ENCODE results near the gene INO80.

INO80 gene

DNA sequence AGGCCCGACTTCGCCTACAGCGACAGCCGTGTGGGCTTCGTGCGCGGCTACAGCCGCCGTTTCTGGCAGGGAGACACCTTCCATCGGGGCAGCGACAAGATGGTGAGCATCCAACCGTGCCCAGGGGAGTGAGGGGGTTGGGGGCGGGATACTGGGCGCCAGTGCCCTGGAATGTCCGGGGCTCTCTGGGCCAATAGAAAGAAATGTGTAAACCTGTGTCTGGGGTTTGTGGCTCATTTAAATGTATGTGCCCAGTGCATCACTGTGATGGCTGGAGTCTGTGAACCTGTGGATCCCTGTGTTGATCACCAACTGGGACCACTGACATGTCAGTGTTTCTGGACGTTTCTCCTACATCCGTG, 162.4 kb downstream of the INO80 start:
- ATAC-seq = peak; percentile 35
- TF ChIP-seq ZFP30 (CRISPR knock-in tag; IDR thresholded peaks at IDR 0.05) (no peak), OSR1 (CRISPR knock-in tag; IDR thresholded peaks at IDR 0.05) (no peak), BACH2 (CRISPR knock-in tag; IDR thresholded peaks at IDR 0.05; ENCODE audit: borderline replicate concordance) (no peak), GLIS3 (CRISPR knock-in tag; IDR thresholded peaks at IDR 0.05) (no peak), ZNF8 (CRISPR knock-in tag; IDR thresholded peaks at IDR 0.05) (no peak), TOX (CRISPR knock-in tag; IDR thresholded peaks at IDR 0.05; ENCODE audit: borderline replicate concordance) (no peak), CSDC2 (CRISPR knock-in tag; IDR thresholded peaks at IDR 0.05) (no peak), ESRRG (CRISPR knock-in tag; IDR thresholded peaks at IDR 0.05) (no peak), RARB (CRISPR knock-in tag; IDR thresholded peaks at IDR 0.05) (no peak), PPARA (CRISPR knock-in tag; IDR thresholded peaks at IDR 0.05; ENCODE audit: borderline replicate concordance) (no peak), ARNTL (CRISPR knock-in tag; IDR thresholded peaks at IDR 0.05; ENCODE audit: borderline replicate concordance, low read depth) (no peak), ZC3H10 (CRISPR knock-in tag; IDR thresholded peaks at IDR 0.05) (no peak), ZNF565 (CRISPR knock-in tag; conservative IDR thresholded peaks at IDR 0.05; ENCODE audit: low read depth) (no peak), SNAI2 (CRISPR knock-in tag; IDR thresholded peaks at IDR 0.05) (no peak), ZNF70 (CRISPR knock-in tag; IDR thresholded peaks at IDR 0.05) (no peak)
- TF ChIP-seq, protein P1, sequence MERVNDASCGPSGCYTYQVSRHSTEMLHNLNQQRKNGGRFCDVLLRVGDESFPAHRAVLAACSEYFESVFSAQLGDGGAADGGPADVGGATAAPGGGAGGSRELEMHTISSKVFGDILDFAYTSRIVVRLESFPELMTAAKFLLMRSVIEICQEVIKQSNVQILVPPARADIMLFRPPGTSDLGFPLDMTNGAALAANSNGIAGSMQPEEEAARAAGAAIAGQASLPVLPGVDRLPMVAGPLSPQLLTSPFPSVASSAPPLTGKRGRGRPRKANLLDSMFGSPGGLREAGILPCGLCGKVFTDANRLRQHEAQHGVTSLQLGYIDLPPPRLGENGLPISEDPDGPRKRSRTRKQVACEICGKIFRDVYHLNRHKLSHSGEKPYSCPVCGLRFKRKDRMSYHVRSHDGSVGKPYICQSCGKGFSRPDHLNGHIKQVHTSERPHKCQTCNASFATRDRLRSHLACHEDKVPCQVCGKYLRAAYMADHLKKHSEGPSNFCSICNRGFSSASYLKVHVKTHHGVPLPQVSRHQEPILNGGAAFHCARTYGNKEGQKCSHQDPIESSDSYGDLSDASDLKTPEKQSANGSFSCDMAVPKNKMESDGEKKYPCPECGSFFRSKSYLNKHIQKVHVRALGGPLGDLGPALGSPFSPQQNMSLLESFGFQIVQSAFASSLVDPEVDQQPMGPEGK (CRISPR knock-in tag; IDR thresholded peaks at IDR 0.05; ENCODE audit: borderline replicate concordance) = no peak
- TF ChIP-seq, protein P2, sequence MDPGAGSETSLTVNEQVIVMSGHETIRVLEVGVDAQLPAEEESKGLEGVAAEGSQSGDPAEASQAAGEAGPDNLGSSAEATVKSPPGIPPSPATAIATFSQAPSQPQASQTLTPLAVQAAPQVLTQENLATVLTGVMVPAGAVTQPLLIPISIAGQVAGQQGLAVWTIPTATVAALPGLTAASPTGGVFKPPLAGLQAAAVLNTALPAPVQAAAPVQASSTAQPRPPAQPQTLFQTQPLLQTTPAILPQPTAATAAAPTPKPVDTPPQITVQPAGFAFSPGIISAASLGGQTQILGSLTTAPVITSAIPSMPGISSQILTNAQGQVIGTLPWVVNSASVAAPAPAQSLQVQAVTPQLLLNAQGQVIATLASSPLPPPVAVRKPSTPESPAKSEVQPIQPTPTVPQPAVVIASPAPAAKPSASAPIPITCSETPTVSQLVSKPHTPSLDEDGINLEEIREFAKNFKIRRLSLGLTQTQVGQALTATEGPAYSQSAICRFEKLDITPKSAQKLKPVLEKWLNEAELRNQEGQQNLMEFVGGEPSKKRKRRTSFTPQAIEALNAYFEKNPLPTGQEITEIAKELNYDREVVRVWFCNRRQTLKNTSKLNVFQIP (CRISPR knock-in tag; IDR thresholded peaks at IDR 0.05; ENCODE audit: borderline replicate concordance, low read depth) = no peak
- TF ChIP-seq, protein P3, sequence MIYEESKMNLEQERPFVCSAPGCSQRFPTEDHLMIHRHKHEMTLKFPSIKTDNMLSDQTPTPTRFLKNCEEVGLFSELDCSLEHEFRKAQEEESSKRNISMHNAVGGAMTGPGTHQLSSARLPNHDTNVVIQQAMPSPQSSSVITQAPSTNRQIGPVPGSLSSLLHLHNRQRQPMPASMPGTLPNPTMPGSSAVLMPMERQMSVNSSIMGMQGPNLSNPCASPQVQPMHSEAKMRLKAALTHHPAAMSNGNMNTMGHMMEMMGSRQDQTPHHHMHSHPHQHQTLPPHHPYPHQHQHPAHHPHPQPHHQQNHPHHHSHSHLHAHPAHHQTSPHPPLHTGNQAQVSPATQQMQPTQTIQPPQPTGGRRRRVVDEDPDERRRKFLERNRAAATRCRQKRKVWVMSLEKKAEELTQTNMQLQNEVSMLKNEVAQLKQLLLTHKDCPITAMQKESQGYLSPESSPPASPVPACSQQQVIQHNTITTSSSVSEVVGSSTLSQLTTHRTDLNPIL (CRISPR knock-in tag; IDR thresholded peaks at IDR 0.05; ENCODE audit: low read depth) = no peak
- TF ChIP-seq, protein P4, sequence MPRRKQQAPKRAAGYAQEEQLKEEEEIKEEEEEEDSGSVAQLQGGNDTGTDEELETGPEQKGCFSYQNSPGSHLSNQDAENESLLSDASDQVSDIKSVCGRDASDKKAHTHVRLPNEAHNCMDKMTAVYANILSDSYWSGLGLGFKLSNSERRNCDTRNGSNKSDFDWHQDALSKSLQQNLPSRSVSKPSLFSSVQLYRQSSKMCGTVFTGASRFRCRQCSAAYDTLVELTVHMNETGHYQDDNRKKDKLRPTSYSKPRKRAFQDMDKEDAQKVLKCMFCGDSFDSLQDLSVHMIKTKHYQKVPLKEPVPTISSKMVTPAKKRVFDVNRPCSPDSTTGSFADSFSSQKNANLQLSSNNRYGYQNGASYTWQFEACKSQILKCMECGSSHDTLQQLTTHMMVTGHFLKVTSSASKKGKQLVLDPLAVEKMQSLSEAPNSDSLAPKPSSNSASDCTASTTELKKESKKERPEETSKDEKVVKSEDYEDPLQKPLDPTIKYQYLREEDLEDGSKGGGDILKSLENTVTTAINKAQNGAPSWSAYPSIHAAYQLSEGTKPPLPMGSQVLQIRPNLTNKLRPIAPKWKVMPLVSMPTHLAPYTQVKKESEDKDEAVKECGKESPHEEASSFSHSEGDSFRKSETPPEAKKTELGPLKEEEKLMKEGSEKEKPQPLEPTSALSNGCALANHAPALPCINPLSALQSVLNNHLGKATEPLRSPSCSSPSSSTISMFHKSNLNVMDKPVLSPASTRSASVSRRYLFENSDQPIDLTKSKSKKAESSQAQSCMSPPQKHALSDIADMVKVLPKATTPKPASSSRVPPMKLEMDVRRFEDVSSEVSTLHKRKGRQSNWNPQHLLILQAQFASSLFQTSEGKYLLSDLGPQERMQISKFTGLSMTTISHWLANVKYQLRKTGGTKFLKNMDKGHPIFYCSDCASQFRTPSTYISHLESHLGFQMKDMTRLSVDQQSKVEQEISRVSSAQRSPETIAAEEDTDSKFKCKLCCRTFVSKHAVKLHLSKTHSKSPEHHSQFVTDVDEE (CRISPR knock-in tag; IDR thresholded peaks at IDR 0.05) = no peak

DNA sequence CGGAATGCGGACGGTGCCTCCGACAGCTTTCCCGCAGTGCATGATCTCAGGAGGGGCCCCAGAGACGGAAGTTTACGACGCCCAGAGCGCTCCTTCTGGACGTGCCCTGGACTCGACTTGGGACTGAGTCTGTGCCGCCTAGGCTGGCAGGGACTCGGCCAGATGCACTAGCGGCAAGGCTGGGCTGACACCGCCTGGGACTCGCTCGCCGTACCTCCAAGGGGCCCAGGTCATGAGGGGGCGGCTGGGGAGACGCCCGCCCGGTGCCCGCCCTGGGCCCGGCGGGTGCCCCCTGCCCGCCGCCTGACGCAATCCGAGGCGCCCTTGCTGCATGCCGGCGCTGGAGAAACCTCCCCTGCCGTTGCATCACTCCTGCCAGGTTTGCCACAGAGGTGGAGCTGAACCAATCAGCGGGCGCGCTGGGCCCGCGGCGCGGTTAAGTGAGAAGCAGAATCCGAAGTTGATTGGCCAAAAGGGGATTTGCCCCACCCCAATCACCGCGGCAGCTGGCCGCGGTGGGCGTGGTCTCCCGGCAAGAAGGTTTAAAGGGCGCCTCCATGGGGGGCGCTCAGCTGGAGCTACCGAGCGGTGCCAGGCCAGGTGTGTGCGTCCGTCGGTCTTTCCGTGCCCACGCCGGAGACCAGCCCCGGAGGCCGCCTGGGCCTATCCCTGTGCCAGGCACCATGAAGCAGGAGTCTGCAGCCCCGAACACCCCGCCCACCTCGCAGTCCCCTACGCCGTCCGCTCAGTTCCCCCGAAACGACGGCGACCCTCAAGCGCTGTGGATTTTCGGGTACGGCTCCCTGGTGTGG, 163.0 kb downstream of the INO80 start, which contains the start of gene CHAC1:
TSS of gene CHAC1 (plus strand) at position 571 of the 812 bp plus-strand sequence. CDS start at position 684, 113 bp downstream.
- ATAC-seq = peak; percentile 96
- TF ChIP-seq ZNF8 (CRISPR knock-in tag; IDR thresholded peaks at IDR 0.05) = no peak
- 0 out of 2 replicates have a peak, but pooled peaks have one; percentile 11 for TF ChIP-seq ZFP30 (CRISPR knock-in tag; IDR thresholded peaks at IDR 0.05)
- TF ChIP-seq TOX (CRISPR knock-in tag; IDR thresholded peaks at IDR 0.05; ENCODE audit: borderline replicate concordance) = no peak
- no peak for TF ChIP-seq SNAI2 (CRISPR knock-in tag; IDR thresholded peaks at IDR 0.05)

DNA sequence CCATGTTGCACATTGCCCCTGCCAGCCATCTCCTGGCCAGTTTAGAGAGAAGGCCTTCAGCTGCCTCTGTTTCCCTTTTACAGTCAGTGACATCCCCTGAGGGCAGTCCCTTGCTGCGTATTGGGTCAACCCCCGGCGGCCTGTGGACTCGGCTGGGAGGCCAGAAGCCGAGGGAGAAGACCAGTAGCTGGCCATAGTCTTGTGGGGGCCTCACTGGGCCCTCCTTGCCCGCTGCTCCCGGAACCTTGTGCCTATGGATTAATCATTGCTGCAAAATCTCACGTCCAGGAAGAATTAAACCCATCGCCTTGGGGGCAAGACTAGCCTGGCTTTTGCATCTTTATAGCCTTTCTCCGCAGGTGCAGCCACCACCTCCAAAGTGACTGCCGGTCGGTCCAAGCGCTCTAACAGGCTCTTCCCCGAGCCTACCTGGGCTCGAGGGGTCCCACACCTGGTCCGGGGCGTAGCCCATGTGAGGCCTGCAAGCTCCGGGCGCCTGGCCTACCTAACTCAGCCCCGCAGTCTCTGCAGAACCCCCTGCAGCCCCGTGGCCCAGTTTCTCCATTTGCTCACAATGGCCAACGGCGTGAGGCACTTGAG, 163.7 kb downstream of the INO80 start:
- ATAC-seq = no peak
- TF ChIP-seq GLIS3 (CRISPR knock-in tag; IDR thresholded peaks at IDR 0.05) (no peak), ARNTL (CRISPR knock-in tag; IDR thresholded peaks at IDR 0.05; ENCODE audit: borderline replicate concordance, low read depth) (no peak), ZNF565 (CRISPR knock-in tag; conservative IDR thresholded peaks at IDR 0.05; ENCODE audit: low read depth) (no peak), TOX (CRISPR knock-in tag; IDR thresholded peaks at IDR 0.05; ENCODE audit: borderline replicate concordance) (no peak), ZC3H10 (CRISPR knock-in tag; IDR thresholded peaks at IDR 0.05) (no peak), ESRRG (CRISPR knock-in tag; IDR thresholded peaks at IDR 0.05) (no peak), ZFP3 (CRISPR knock-in tag; IDR thresholded peaks at IDR 0.05) (no peak), ZNF70 (CRISPR knock-in tag; IDR thresholded peaks at IDR 0.05) (no peak), ZFP30 (CRISPR knock-in tag; IDR thresholded peaks at IDR 0.05) (no peak)
- TF ChIP-seq, protein P1 (CRISPR knock-in tag; IDR thresholded peaks at IDR 0.05; ENCODE audit: borderline replicate concordance) = no peak
- TF ChIP-seq, protein P2 (CRISPR knock-in tag; IDR thresholded peaks at IDR 0.05; ENCODE audit: borderline replicate concordance, low read depth) = no peak
- TF ChIP-seq, protein P3 (CRISPR knock-in tag; IDR thresholded peaks at IDR 0.05; ENCODE audit: low read depth) = no peak
